ENCODE data around the gene PLCD3.

The PLCD3 gene

DNA sequence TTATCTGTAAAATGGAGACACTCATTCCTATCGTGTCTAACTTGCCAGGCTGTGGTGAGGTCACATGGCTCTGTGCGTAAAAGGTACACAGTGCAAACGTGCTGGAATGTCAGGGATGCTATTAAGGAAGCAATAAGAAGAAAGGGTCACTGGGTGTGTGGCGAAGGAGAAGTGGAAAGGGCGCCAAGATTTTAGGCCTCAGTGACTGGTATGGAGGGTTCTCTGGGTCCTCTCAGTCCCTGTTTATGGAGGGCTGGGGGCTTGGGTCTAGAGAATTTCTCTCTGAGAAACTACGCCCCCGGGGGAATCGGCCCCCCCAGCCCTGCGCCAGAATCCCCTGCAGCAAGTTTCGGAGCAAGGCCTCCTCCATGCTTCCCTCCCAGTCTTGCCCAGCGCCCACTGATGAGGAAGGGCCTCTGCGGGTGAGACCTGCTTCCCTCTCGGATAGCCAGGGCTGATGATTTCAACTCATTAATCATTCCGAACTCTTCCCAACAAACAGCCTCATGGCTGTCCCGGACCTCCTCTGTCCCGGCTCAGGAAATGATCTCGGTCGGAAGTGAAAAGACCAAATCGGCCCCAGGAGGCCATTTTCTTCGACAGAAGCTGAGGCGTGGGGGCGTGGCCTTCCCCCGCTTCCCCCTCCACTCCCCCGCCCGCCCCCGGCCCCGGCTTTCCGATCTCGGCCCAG is 14.7 kb upstream of the PLCD3 start:
- ChIA-PET POLR2A (interaction anchor here (3.5 to 6.4 kb wide), 3 partner anchors 13 to 227 kb away, joined by 11 to 332 read pairs (median 17); partner anchors contain the start of gene HEXIM2), CTCF (interaction anchor here (3.5 to 11.1 kb wide), 3 partner anchors 12 to 51 kb away, joined by 16 to 190 read pairs (median 100); partner anchors contain the start of genes ACBD4 and PLCD3)
- TF ChIP-seq, protein P1, sequence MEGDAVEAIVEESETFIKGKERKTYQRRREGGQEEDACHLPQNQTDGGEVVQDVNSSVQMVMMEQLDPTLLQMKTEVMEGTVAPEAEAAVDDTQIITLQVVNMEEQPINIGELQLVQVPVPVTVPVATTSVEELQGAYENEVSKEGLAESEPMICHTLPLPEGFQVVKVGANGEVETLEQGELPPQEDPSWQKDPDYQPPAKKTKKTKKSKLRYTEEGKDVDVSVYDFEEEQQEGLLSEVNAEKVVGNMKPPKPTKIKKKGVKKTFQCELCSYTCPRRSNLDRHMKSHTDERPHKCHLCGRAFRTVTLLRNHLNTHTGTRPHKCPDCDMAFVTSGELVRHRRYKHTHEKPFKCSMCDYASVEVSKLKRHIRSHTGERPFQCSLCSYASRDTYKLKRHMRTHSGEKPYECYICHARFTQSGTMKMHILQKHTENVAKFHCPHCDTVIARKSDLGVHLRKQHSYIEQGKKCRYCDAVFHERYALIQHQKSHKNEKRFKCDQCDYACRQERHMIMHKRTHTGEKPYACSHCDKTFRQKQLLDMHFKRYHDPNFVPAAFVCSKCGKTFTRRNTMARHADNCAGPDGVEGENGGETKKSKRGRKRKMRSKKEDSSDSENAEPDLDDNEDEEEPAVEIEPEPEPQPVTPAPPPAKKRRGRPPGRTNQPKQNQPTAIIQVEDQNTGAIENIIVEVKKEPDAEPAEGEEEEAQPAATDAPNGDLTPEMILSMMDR (IDR thresholded peaks at IDR 0.05; ENCODE audit: control extremely low read depth, extremely low read depth, low read depth, missing control alignments): no peak
- peak; percentile 66 for DNase-seq (ENCODE audit: extremely low spot score)

DNA sequence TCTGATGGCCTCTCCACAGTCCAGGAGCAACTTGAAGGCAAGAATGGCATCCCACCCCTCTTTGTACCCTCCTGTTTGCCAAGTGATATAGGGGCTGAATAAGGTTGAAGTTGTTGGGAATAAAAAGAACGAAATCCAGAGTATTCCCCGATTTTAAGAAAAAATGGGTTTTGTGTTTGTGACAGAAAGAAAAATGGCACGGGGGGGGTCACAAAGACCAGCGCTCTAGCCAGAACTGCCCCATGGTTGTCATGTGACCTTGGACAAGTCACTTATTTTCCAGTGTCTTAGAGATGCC is 14.2 kb upstream of the PLCD3 start:
- CTCF ChIA-PET: interaction anchor here (3.5 to 11.1 kb wide), 2 partner anchors 11 to 51 kb away, joined by 16 to 190 read pairs; partner anchors contain the start of genes ACBD4 and PLCD3
- no peak for DNase-seq (ENCODE audit: extremely low spot score)
- POLR2A ChIA-PET: no interaction called here
- TF ChIP-seq, protein P1 (IDR thresholded peaks at IDR 0.05; ENCODE audit: control extremely low read depth, extremely low read depth, low read depth, missing control alignments): no peak

GRCh38 chr17:45146166-45146565 is 13.9 kb upstream of the PLCD3 start:
- POLR2A ChIA-PET: interaction anchor here (1.1 kb wide), 1 partner anchor 9 kb away, joined by 8 read pairs; no protein-coding TSS in a partner anchor
- TF ChIP-seq, protein P1 (IDR thresholded peaks at IDR 0.05; ENCODE audit: control extremely low read depth, extremely low read depth, low read depth, missing control alignments): no peak

DNA sequence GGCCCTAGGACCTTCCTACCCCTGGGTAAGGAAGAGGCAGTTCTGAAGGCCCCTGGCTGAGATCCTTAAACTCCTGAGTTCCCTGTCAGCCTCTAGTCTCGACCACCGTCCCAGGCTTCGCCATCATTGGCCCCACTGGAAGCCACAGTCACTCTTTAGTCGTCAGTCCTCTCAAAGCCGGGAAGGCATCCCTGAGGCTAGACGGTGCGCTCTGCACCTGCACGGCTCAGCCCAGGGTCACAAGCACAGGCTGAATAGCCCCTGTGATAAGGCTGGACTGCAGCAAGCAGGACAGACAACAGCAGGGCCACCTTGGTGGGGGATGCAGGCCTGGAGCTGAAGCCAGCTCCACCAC is 12.7 kb upstream of the PLCD3 start:
- TF ChIP-seq, protein P1 (IDR thresholded peaks at IDR 0.05; ENCODE audit: control extremely low read depth, extremely low read depth, low read depth, missing control alignments): no peak
- no peak for DNase-seq (ENCODE audit: extremely low spot score)
- POLR2A ChIA-PET: interaction anchor here (1.1 to 1.6 kb wide), 2 partner anchors 10 to 17 kb away, joined by 6 to 8 read pairs; partner anchors contain the start of gene HEXIM2
- CTCF ChIA-PET: interaction anchor here (0.9 to 11.1 kb wide), 4 partner anchors 10 to 53 kb away, joined by 3 to 190 read pairs (median 26); partner anchors contain the start of genes ACBD4 and PLCD3

More at GRCh38 chr17:45146166-45146565, 13.9 kb upstream of the PLCD3 start:
- no peak for DNase-seq (ENCODE audit: extremely low spot score)
- CTCF ChIA-PET: interaction anchor here (3.5 to 11.1 kb wide), 2 partner anchors 11 to 52 kb away, joined by 16 to 190 read pairs; partner anchors contain the start of genes ACBD4 and PLCD3

- DNase-seq (ENCODE audit: extremely low spot score): no peak
- POLR2A ChIA-PET: interaction anchor here (0.9 to 1.6 kb wide), 2 partner anchors 9 to 17 kb away, joined by 3 to 6 read pairs; partner anchors contain the start of genes ACBD4 and HEXIM2
- TF ChIP-seq, protein P1 (IDR thresholded peaks at IDR 0.05; ENCODE audit: control extremely low read depth, extremely low read depth, low read depth, missing control alignments): no peak
- CTCF ChIA-PET: interaction anchor here (1.2 to 3.5 kb wide), 4 partner anchors 9 to 53 kb away, joined by 3 to 36 read pairs (median 10); partner anchors contain the start of gene ACBD4
Measured at GRCh38 chr17:45144199-45145034, 12.1 kb upstream of the PLCD3 start.

GRCh38 chr17:45143767-45144198 is 11.5 kb upstream of the PLCD3 start:
- no peak for DNase-seq (ENCODE audit: extremely low spot score)
- TF ChIP-seq, protein P1 (IDR thresholded peaks at IDR 0.05; ENCODE audit: control extremely low read depth, extremely low read depth, low read depth, missing control alignments): no peak
- ChIA-PET CTCF (interaction anchor here (1.2 to 3.5 kb wide), 4 partner anchors 9 to 54 kb away, joined by 3 to 36 read pairs (median 10); partner anchors contain the start of gene ACBD4), POLR2A (interaction anchor here (0.9 to 1.6 kb wide), 2 partner anchors 8 to 18 kb away, joined by 3 to 6 read pairs; partner anchors contain the start of genes ACBD4 and HEXIM2)

Data from GM10248 (cell line).